ENCODE measurements around the gene RASGRP3. TPM values are rescaled to one million over a fixed set of nuclear protein-coding genes. Genes with fewer than 3 reads are reported as not detected.
A peak's percentile ranks its signal among the peaks of the same experiment; 100 is the strongest.
"Not testable (repeated sequence)": the region's sequence is repeated elsewhere in the genome, so short reads cannot be mapped to it uniquely, and the experiment has no call there.

RASGRP3 gene, protein sequence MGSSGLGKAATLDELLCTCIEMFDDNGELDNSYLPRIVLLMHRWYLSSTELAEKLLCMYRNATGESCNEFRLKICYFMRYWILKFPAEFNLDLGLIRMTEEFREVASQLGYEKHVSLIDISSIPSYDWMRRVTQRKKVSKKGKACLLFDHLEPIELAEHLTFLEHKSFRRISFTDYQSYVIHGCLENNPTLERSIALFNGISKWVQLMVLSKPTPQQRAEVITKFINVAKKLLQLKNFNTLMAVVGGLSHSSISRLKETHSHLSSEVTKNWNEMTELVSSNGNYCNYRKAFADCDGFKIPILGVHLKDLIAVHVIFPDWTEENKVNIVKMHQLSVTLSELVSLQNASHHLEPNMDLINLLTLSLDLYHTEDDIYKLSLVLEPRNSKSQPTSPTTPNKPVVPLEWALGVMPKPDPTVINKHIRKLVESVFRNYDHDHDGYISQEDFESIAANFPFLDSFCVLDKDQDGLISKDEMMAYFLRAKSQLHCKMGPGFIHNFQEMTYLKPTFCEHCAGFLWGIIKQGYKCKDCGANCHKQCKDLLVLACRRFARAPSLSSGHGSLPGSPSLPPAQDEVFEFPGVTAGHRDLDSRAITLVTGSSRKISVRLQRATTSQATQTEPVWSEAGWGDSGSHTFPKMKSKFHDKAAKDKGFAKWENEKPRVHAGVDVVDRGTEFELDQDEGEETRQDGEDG
- total RNA-seq, result 1 to 10 TPM; 2.3 to 5.7 TPM

DNA sequence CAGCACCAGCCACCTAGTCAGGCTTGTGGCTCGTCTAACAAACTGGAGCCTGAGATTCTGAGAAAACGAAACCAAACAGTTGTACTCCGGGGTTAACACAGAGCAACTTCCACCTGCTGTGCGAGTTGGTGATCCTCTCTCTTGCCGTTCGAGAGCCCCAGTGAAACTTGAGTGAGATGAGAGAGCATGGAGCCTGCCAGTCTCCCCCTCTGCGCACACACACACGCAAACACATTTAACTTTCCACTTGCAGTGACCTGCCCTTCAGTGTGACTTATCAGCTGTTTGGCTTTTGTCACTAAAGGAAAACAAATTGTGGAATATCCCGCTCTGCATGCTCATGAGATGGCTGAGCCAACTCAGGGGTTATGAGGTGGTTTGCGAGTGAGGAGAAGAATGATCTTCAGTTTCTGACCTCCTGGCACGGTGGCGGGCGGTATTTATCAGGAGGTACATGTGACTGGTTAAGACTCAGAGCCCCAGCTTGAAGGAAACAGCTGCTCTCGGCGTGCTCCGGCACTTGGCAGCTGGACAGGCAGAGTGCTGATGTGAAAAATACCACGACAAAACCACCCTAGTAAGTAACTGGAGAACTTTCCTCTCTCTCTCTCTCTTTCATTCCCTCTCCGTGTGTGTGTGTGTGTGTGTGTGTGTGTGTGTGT, at the start of gene RASGRP3:
TSS of gene RASGRP3 (plus strand) at position 519 of the 662 bp plus-strand sequence. CDS start 38,488 bp downstream, outside the sequence.
- Mint-ChIP-seq H3K27me3 (peaks cover 7% of the 10 kb centered on the region), H3K9me3 (no peaks in the 10 kb centered on the region), H3K4me1 (peaks cover 16% of the 10 kb centered on the region), H3K36me3 (ENCODE audit: low read depth) (peaks cover 5% of the 10 kb centered on the region), H3K4me3 (peak within 1 kb of the TSS; percentile 95), H3K27ac (peak within 1 kb of the TSS; percentile 97)
- peak; percentile 72 for ATAC-seq (replicated peaks)

GRCh38 chr2:33426666-33427231, 49.7 kb upstream of the RASGRP3 start:
- no peak overlapping the region for H3K4me3 Mint-ChIP-seq
- no peak for ATAC-seq (replicated peaks)
- H3K27ac Mint-ChIP-seq, result no peak overlapping the region
- no peaks in the 10 kb centered on the region for H3K36me3 Mint-ChIP-seq (ENCODE audit: low read depth)
- no peaks in the 10 kb centered on the region for H3K9me3 Mint-ChIP-seq
- no peaks in the 10 kb centered on the region for H3K4me1 Mint-ChIP-seq
- H3K27me3 Mint-ChIP-seq, result no peaks in the 10 kb centered on the region

GRCh38 chr2:33430077-33430476, 46.4 kb upstream of the RASGRP3 start:
- H3K27me3 Mint-ChIP-seq, result peaks cover 8% of the 10 kb centered on the region
- ATAC-seq (replicated peaks), result no peak
- no peak overlapping the region for H3K27ac Mint-ChIP-seq
- no peak overlapping the region for H3K4me3 Mint-ChIP-seq
- H3K36me3 Mint-ChIP-seq (ENCODE audit: low read depth), result no peaks in the 10 kb centered on the region
- no peaks in the 10 kb centered on the region for H3K9me3 Mint-ChIP-seq
- H3K4me1 Mint-ChIP-seq, result no peaks in the 10 kb centered on the region

DNA sequence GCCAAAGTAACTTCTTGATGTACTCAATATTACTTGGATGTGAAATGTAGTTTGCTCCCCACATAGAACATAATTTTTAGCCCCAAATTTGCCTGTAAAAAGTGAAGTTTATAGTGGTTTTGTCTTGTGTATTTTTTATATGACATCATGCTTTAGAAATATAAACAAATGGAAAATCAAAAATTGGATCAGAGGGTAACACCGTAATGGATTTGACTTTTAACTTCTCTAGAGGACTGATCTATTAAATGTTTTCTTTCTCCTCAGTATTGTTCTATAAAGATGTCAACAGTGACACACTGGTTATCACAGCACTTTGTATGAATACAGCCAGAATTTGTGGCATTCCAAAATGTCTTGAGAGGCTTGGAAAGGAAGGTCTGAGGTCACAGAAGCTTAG, 45.6 kb upstream of the RASGRP3 start:
- Mint-ChIP-seq H3K9me3 (no peaks in the 10 kb centered on the region), H3K27me3 (peaks cover 8% of the 10 kb centered on the region), H3K4me3 (no peak overlapping the region), H3K4me1 (no peaks in the 10 kb centered on the region), H3K36me3 (ENCODE audit: low read depth) (no peaks in the 10 kb centered on the region), H3K27ac (no peak overlapping the region)
- no peak for ATAC-seq (replicated peaks)

GRCh38 chr2:33432871-33433270, 43.6 kb upstream of the RASGRP3 start:
- Mint-ChIP-seq H3K4me3 (no peak overlapping the region), H3K36me3 (ENCODE audit: low read depth) (no peaks in the 10 kb centered on the region), H3K27ac (no peak overlapping the region), H3K9me3 (no peaks in the 10 kb centered on the region), H3K4me1 (no peaks in the 10 kb centered on the region), H3K27me3 (peaks cover 12% of the 10 kb centered on the region)
- ATAC-seq (replicated peaks), result no peak

GRCh38 chr2:33433279-33434235, 42.9 kb upstream of the RASGRP3 start:
- Mint-ChIP-seq H3K27me3 (peaks cover 12% of the 10 kb centered on the region), H3K9me3 (no peaks in the 10 kb centered on the region), H3K27ac (no peak overlapping the region), H3K36me3 (ENCODE audit: low read depth) (no peaks in the 10 kb centered on the region), H3K4me3 (no peak overlapping the region), H3K4me1 (no peaks in the 10 kb centered on the region)
- ATAC-seq (replicated peaks), result no peak

DNA sequence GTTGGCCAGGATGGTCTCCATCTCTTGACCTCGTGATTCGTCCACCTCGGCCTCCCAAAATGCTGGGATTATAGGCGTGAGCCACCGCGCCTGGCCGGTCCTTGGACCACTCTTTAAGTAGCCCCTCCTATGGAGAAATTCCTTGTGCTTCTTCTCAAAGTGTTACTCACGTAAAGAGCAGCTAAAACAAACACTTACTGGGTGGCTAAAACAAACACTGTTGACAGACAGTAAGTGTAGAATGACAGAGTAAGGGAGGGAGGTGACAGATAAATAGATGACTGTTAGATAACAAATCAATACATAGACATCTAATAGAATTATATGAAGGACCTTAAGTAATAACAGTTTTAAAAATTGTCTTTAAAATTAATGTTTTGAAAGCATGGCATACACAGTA, 40.9 kb upstream of the RASGRP3 start:
- no peak overlapping the region for H3K27ac Mint-ChIP-seq
- H3K4me3 Mint-ChIP-seq, result no peak overlapping the region
- H3K36me3 Mint-ChIP-seq (ENCODE audit: low read depth), result no peaks in the 10 kb centered on the region
- no peaks in the 10 kb centered on the region for H3K9me3 Mint-ChIP-seq
- H3K27me3 Mint-ChIP-seq, result peaks cover 23% of the 10 kb centered on the region
- no peaks in the 10 kb centered on the region for H3K4me1 Mint-ChIP-seq
- ATAC-seq (replicated peaks), result no peak

DNA sequence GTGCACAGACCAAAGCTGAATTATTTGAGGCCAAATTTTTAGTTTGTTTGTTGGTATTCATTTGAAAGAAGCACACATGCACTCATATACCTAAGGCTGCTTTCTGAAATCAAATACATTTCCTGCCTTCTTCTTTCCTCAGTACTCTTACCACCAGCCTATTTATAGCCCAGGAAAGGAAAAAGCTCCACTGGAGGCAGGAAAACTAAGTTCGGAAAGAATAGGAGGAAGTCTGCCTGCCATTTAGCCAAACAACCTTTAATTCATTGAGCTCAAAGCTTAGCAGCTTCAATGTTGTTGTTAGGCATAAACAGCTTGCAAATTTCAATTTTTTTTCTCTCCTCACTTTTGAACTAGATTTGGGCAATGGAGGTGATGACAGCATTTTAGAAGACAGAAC, 40.4 kb upstream of the RASGRP3 start:
- H3K27ac Mint-ChIP-seq, result no peak overlapping the region
- H3K36me3 Mint-ChIP-seq (ENCODE audit: low read depth), result no peaks in the 10 kb centered on the region
- peaks cover 23% of the 10 kb centered on the region for H3K27me3 Mint-ChIP-seq
- H3K4me1 Mint-ChIP-seq, result no peaks in the 10 kb centered on the region
- H3K4me3 Mint-ChIP-seq, result no peak overlapping the region
- no peaks in the 10 kb centered on the region for H3K9me3 Mint-ChIP-seq
- no peak for ATAC-seq (replicated peaks)

GRCh38 chr2:33437297-33437696, 39.2 kb upstream of the RASGRP3 start:
- no peak overlapping the region for H3K4me3 Mint-ChIP-seq
- ATAC-seq (replicated peaks), result no peak

DNA sequence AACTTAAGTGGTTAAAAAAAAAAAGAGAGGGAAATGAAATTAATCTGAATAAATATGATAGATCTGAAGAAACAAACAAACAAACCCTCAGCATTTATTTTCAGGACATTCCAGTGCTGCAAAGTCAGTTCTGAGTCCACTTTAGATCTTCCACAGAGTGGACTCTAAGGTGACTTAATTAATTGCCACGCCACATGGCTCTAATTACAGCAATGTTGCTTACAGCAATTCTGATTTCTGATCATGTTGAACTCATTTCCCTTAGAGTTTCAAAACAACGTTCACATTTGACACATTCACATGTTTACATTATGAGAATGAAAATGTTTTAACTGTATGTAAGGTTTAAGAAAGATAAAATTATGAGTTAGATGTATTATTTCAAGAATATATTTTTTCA, 38.6 kb upstream of the RASGRP3 start:
- peaks cover 19% of the 10 kb centered on the region for H3K27me3 Mint-ChIP-seq
- H3K4me3 Mint-ChIP-seq, result no peak overlapping the region

More at GRCh38 chr2:33437297-33437696, 39.2 kb upstream of the RASGRP3 start:
- H3K27ac Mint-ChIP-seq, result no peak overlapping the region
- H3K27me3 Mint-ChIP-seq, result peaks cover 22% of the 10 kb centered on the region
- no peaks in the 10 kb centered on the region for H3K36me3 Mint-ChIP-seq (ENCODE audit: low read depth)
- H3K9me3 Mint-ChIP-seq, result no peaks in the 10 kb centered on the region
- no peaks in the 10 kb centered on the region for H3K4me1 Mint-ChIP-seq

GRCh38 chr2:33441235-33441810, 35.1 kb upstream of the RASGRP3 start:
- ATAC-seq (replicated peaks), result no peak
- H3K27ac Mint-ChIP-seq, result no peak overlapping the region

More for the DNA sequence above, 38.6 kb upstream of the RASGRP3 start:
- ATAC-seq (replicated peaks), result no peak
- Mint-ChIP-seq H3K9me3 (no peaks in the 10 kb centered on the region), H3K27ac (no peak overlapping the region), H3K36me3 (ENCODE audit: low read depth) (no peaks in the 10 kb centered on the region), H3K4me1 (no peaks in the 10 kb centered on the region)

DNA sequence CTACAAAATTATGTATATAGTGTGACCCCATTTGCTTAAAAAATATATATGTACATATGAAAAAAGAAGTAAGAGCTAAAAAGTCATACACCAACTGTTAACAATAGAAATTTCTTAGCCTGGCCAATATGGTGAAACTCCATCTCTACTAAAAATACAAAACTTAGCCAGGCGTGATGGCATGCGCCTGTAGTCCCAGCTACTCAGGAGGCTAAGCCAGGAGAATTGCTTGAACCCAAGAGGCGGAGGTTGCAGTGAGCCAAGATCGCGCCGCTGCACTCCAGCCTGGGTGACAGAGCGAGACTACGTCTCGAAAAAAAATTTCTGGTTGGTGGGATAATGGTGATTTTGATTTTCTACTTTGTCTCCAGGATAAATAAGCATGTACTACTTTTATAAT, 34.4 kb upstream of the RASGRP3 start:
- not testable (repeated sequence) for H3K9me3 Mint-ChIP-seq; H3K36me3 Mint-ChIP-seq (ENCODE audit: low read depth); H3K4me3 Mint-ChIP-seq; ATAC-seq (replicated peaks); H3K27ac Mint-ChIP-seq; H3K4me1 Mint-ChIP-seq
- peaks cover 11% of the 10 kb centered on the region for H3K27me3 Mint-ChIP-seq

More at GRCh38 chr2:33441235-33441810, 35.1 kb upstream of the RASGRP3 start:
- Mint-ChIP-seq H3K9me3 (no peaks in the 10 kb centered on the region), H3K27me3 (peaks cover 12% of the 10 kb centered on the region), H3K4me1 (no peaks in the 10 kb centered on the region), H3K36me3 (ENCODE audit: low read depth) (no peaks in the 10 kb centered on the region), H3K4me3 (no peak overlapping the region)

DNA sequence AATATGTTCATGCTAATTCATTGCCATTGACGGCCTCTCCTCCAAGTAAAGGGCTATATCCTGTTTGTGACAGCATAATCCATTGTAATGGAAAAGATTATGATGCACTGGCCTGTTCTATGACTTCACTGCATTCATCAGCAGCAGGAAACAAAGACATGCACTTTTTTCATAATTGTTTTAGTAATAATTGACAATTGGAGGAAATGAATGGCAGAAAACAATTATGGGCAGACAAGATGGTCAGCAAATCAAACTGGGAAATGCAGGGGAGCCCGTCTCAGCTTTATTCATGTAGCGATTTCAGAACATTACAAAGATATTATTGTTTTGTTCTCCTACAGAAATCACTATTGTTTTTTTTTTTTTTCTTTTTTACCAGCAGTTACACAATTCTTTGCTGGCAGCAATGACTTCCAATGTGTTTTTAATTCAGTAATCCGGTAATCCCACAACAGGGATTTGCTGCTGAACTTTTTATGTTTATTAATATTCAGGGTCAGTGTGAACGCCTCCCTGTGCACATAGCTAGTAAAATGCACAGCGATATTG, 33.8 kb upstream of the RASGRP3 start:
- no peak overlapping the region for H3K4me3 Mint-ChIP-seq
- no peaks in the 10 kb centered on the region for H3K36me3 Mint-ChIP-seq (ENCODE audit: low read depth)
- no peaks in the 10 kb centered on the region for H3K9me3 Mint-ChIP-seq
- peaks cover 11% of the 10 kb centered on the region for H3K27me3 Mint-ChIP-seq
- ATAC-seq (replicated peaks), result no peak
- no peak overlapping the region for H3K27ac Mint-ChIP-seq
- no peaks in the 10 kb centered on the region for H3K4me1 Mint-ChIP-seq
